Gastrocnemius medialis (tissue), 4 donors: ENCODE results near the gene FAM204A. TPM values are rescaled to one million over a fixed set of nuclear protein-coding genes. Genes with fewer than 3 reads are reported as not detected.

Experiments used
- ATAC-seq, 2 donors: fragments of 150-250 bp; one replicate each; pipeline ENCODE4 v1.9.1; 2016
- DNase-seq, 2 donors: peaks; one replicate each; pipeline ENCODE4 v3.0.0-alpha.2; 2019
- H3K27ac ChIP-seq, 4 donors: fragments of 200-600 bp; sonication (generic); 1 replicate in 1 of 4; 2 replicates in 3 of 4; pipeline ENCODE4 v1.5.1; 2016 to 2018; ENCODE audit warnings: mild to moderate bottlenecking in 2 of 4, moderate library complexity in 1 of 4
- H3K27me3 ChIP-seq, 3 donors: fragments of 200-600 bp; sonication (generic) in 2 of 3; 1 replicate in 1 of 3; 2 replicates in 2 of 3; pipeline versions ENCODE4 v1.5.1 to v1.6.0; 2016 to 2019; ENCODE audit warnings: mild to moderate bottlenecking in 1 of 3, moderate library complexity in 1 of 3
- H3K36me3 ChIP-seq, 2 donors: fragments of 200-600 bp; sonication (generic) in 1 of 2; one replicate each; pipeline ENCODE4 v1.5.1; 2017 to 2018
- H3K4me1 ChIP-seq, 2 donors: fragments of 200-600 bp; sonication (generic) in 1 of 2; one replicate each; pipeline ENCODE4 v1.5.1; 2016 to 2017; ENCODE audit warnings: mild to moderate bottlenecking in 2 of 2
- H3K4me3 ChIP-seq, 4 donors: fragments of 200-600 bp; sonication (generic) in 3 of 4; 1 replicate in 1 of 4; 2 replicates in 3 of 4; pipeline ENCODE4 v1.5.1; 2016 to 2019; ENCODE audit warnings: mild to moderate bottlenecking in 2 of 4
- H3K9me3 ChIP-seq, 3 donors: fragments of 200-600 bp; sonication (generic) in 2 of 3; 1 replicate in 1 of 3; 2 replicates in 2 of 3; pipeline ENCODE4 v1.5.1; 2016 to 2019
- CTCF ChIP-seq, 5 experiments: fragments of 450-650 bp in 3 of 5; fragments of 200-600 bp in 2 of 5; sonication (generic) in 2 of 5; IDR thresholded peaks in 4 of 5; conservative IDR thresholded peaks in 1 of 5; 1 replicate in 4 of 5; 2 replicates in 1 of 5; pipeline ENCODE4 v1.5.1; 2016 to 2019; ENCODE audit warnings: antibody characterized with exemption in 5 of 5, mild to moderate bottlenecking in 3 of 5, moderate library complexity in 3 of 5
- POLR2A ChIP-seq, 2 donors: fragments of 450-650 bp; IDR thresholded peaks; one replicate each; pipeline ENCODE4 v1.6.1; 2017; ENCODE audit warnings: antibody characterized with exemption in 2 of 2, mild to moderate bottlenecking in 2 of 2, moderate library complexity in 2 of 2
- in situ Hi-C, 4 donors: fragments of 200-750 bp; cut with MboI; loops; one replicate each; pipeline versions ENCODE4 v1.15.0 to v1.8.0; 2017; ENCODE audit warnings: low sequenced_read_pairs in 4 of 4
- intact Hi-C: fragments of 100-400 bp; cut with DNase I; formaldehyde crosslinking; loops from one replicate; pipeline ENCODE4 v1.15.1; 2023; ENCODE audit warnings: low total_unique reads
- total RNA-seq, 4 donors: library from RNA; depleted of rRNA; stranded (reverse); fragments of >200 nt; gene quantifications; one replicate each; pipeline versions ENCODE4 v1.1.0 to v1.2.3, GENCODE V29; 2016

Gene FAM204A
- total RNA-seq, 4 donors from 2014 or later, result 57.1 to 100 (median 59.6) TPM

DNA sequence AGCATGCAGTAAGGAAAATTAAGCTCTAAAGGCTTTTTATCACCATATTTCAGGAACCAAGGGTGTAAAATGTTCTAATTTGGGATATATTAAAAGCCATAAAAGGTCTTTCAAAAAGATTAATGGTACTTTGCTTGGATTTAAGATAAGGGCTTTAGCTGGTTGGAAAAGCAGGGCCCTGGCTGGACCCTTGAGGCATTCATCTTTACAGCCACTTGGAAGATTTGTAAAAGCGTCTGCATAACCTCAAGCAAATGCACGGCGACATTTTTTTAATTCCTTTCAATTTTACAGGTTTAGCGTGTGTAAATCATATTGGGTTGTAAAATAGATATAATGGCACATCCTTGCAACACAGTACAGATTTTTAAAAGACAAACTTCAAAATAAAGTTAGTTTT is 27.2 kb downstream of the FAM204A start:
- Histone ChIP-seq H3K4me3 (no peak overlapping the region), H3K9me3 (no peaks in the 10 kb centered on the region), H3K36me3 (peaks cover 0 to 22% of the 10 kb centered on the region in 2 donors), H3K27ac (no peak overlapping the region), H3K27me3 (no peaks in the 10 kb centered on the region), H3K4me1 (no peaks in the 10 kb centered on the region)
- intact Hi-C loops (no loop called here), in situ Hi-C loops (no loop called here)
- DNase-seq (no peak), ATAC-seq (no peak)
- TF ChIP-seq CTCF (IDR thresholded peaks at IDR 0.05 in 4 of 5, conservative IDR thresholded peaks at IDR 0.05 in 1 of 5) (no peak), POLR2A (IDR thresholded peaks at IDR 0.05) (no peak)

GRCh38 chr10:118311505-118311904 is 30.6 kb downstream of the FAM204A start:
- in situ Hi-C loops (no loop called here), intact Hi-C loops (no loop called here)
- peaks cover 0 to 39% of the 10 kb centered on the region in 2 donors for H3K36me3 ChIP-seq
- H3K27me3 ChIP-seq, result no peaks in the 10 kb centered on the region
- H3K9me3 ChIP-seq, result no peaks in the 10 kb centered on the region
- H3K27ac ChIP-seq, result no peak overlapping the region
- H3K4me3 ChIP-seq, result no peak overlapping the region
- ATAC-seq (no peak), DNase-seq (no peak)
- H3K4me1 ChIP-seq, result peaks cover 0 to 14% of the 10 kb centered on the region in 2 donors
- TF ChIP-seq POLR2A (IDR thresholded peaks at IDR 0.05) (no peak), CTCF (IDR thresholded peaks at IDR 0.05 in 4 of 5, conservative IDR thresholded peaks at IDR 0.05 in 1 of 5) (no peak)

DNA sequence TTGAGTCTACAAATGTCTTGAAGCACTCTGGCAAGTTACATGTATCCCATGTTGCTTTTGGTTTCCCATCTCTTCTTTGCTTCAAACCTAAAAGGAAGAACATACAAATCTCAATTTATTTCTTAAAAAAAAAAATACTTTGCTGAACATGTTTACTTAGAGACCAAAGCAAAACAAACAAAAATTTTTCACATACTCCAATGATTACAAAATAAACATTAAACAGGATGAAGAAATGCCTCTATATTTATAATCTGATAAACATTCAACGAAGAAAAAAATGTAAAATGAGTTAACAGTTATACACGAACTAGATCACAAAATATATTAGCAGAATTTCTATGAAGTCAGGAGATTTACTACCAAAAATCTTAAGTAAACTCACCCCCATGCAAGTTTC is 31.3 kb downstream of the FAM204A start:
- in situ Hi-C loops, result no loop called here
- Histone ChIP-seq H3K4me3 (no peak overlapping the region), H3K27me3 (no peaks in the 10 kb centered on the region), H3K27ac (no peak overlapping the region), H3K9me3 (no peaks in the 10 kb centered on the region), H3K4me1 (peaks cover 0 to 14% of the 10 kb centered on the region in 2 donors), H3K36me3 (peaks cover 0 to 46% of the 10 kb centered on the region in 2 donors)
- intact Hi-C loops, result no loop called here
- TF ChIP-seq CTCF (IDR thresholded peaks at IDR 0.05 in 4 of 5, conservative IDR thresholded peaks at IDR 0.05 in 1 of 5), result no peak
- TF ChIP-seq POLR2A (IDR thresholded peaks at IDR 0.05), result no peak
- no peak for DNase-seq
- no peak for ATAC-seq

DNA sequence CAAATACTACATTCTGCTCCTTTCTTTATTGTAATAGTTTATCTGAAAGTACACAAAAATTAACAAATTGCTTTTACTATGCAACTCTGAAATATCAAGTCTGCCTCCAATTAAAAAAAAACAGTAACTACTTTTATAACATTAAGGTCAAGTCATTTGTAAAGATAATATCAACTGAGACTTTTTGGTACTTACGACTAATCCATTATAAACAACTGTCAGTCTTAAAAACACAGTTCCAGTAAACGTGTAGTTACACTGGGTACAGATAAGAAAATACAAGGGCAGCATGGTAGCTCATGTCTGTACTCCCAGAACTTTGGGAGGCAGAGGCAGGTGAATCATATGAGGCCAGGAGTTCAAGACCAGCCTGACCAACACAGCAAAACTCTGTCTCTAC is 32.2 kb downstream of the FAM204A start:
- H3K9me3 ChIP-seq, result no peaks in the 10 kb centered on the region
- in situ Hi-C loops, result no loop called here
- H3K4me1 ChIP-seq, result peaks cover 0 to 14% of the 10 kb centered on the region in 2 donors
- no peak overlapping the region for H3K4me3 ChIP-seq
- DNase-seq (no peak), ATAC-seq (no peak)
- TF ChIP-seq POLR2A (IDR thresholded peaks at IDR 0.05) (no peak), CTCF (IDR thresholded peaks at IDR 0.05 in 4 of 5, conservative IDR thresholded peaks at IDR 0.05 in 1 of 5) (no peak)
- no peak overlapping the region for H3K27ac ChIP-seq
- peaks cover 0 to 51% of the 10 kb centered on the region in 2 donors for H3K36me3 ChIP-seq
- intact Hi-C loops, result no loop called here
- no peaks in the 10 kb centered on the region for H3K27me3 ChIP-seq

DNA sequence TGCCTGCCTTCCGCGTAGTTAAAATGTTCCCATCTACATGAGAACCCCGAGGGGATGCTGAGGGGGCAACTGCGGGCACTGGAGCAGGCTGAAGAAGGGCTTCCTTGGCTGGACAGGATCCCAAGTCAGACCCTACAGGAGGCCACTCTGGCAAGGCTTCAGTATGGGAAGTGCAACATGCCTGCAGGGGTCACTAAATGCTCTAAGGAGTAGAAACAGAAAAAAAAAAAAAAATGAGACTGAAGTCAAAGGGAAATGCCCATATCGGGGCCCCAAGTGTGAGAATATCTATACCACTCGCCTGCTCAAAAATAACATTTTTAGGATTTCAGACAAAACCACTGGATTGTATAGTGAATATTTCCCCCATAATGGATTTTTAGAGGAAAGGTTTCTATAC is 33.5 kb downstream of the FAM204A start:
- no peak overlapping the region for H3K27ac ChIP-seq

More for the DNA sequence above, 33.5 kb downstream of the FAM204A start:
- H3K4me3 ChIP-seq, result no peak overlapping the region
- no peaks in the 10 kb centered on the region for H3K9me3 ChIP-seq
- no peak for DNase-seq
- TF ChIP-seq POLR2A (IDR thresholded peaks at IDR 0.05) (no peak), CTCF (IDR thresholded peaks at IDR 0.05 in 4 of 5, conservative IDR thresholded peaks at IDR 0.05 in 1 of 5) (no peak)
- H3K27me3 ChIP-seq, result no peaks in the 10 kb centered on the region
- in situ Hi-C loops, result no loop called here
- peaks cover 0 to 51% of the 10 kb centered on the region in 2 donors for H3K36me3 ChIP-seq
- intact Hi-C loops, result no loop called here
- no peak for ATAC-seq
- H3K4me1 ChIP-seq, result peaks cover 0 to 14% of the 10 kb centered on the region in 2 donors
